ENCODE data around the gene ETV6. TPM values are rescaled to one million over a fixed set of nuclear protein-coding genes. Genes with fewer than 3 reads are reported as not detected.
A peak's percentile ranks its signal among the peaks of the same experiment; 100 is the strongest.

The ETV6 gene
- total and polyA plus RNA-seq, 9 of the 15 experiments (the other 6 are each of a cell fraction or from before 2014, with no cell fraction given): 0.81 to 12.7 (median 4.1) TPM

DNA sequence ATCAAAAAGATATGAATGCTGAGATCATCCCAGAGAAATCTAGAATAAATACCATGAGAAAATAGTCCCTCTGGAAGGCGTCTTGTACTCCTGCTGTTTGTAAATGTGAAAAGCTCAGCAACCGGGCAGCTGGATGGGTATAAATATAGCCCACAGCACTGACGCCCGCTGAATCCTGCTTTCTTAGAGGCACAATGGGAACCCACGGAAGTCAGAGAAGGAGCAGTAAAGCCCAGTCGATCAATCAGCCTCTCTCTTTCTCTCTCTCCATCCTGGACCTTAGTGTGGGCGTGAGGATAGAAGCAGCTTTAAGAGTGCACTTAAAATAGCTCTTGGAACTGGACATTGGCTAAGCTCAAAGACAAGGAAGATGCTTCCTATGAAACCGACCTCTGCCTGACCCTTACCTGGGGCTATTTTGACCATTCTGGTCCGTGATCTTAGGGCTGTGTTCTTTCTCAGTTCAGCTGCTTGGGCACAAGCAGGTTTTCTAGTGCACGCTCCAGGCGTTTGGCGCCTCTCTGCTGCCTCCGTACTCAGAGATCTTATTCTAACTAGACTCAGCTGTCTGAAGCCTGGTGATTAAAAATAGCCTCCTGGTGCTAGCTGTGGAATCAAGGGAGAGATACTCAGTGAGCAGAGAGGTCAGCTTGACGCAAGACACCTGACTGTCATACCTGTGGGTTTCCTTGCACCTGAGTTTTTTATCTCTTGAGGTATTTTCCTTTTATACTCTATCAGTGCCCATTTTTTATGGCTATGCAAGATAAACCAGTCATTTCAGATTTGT lies 144.6 kb downstream of the ETV6 start:
- ChIA-PET CTCF (ENCODE audit: low intra/inter-chr PET ratio) (no interaction called here), POLR2A (interaction anchor here (0.8 kb wide), 1 partner anchor 12 kb away, joined by 4 read pairs; no protein-coding TSS in a partner anchor)
- Histone ChIP-seq H3K9me3 (replicated peaks; ENCODE audit: control insufficient read depth, insufficient read depth, low read depth, low read length) (no peaks in the 10 kb centered on the region), H3K27me3 (ENCODE audit: control insufficient read depth in 2 of 2, insufficient read depth in 2 of 2, low read length in 2 of 2) (no peaks in the 10 kb centered on the region), H3K4me1 (replicated peaks in 1 of 2; ENCODE audit: control insufficient read depth in 2 of 2, insufficient read depth in 2 of 2, low read length in 2 of 2) (peaks cover 6 to 52% of the 10 kb centered on the region in 2 experiments; a peak in 4 of 5 replicates), H3K27ac (ENCODE audit: extremely low read depth, low read depth, low read length) (no peak overlapping the region), H3K4me2 (ENCODE audit: insufficient read depth, low read length) (no peak overlapping the region), H3K36me3 (ENCODE audit: control insufficient read depth, insufficient read depth, low read length) (no peaks in the 10 kb centered on the region), H4K20me1 (replicated peaks; ENCODE audit: control insufficient read depth, insufficient read depth, low read length) (no peaks in the 10 kb centered on the region), H2AFZ (ENCODE audit: low read depth, low read length) (no peak overlapping the region), H3K79me2 (ENCODE audit: control insufficient read depth, insufficient read depth, low read length) (peaks cover 5% of the 10 kb centered on the region; the same call in 1 of the 3 replicates), H3K9me1 (ENCODE audit: control insufficient read depth, insufficient read depth, low read length) (no peaks in the 10 kb centered on the region), H3K4me3 (no peak overlapping the region), H3K9ac (ENCODE audit: insufficient read depth in 1 of 2, low read depth in 2 of 2, low read length in 2 of 2) (no peak overlapping the region)
- no peak for DNase-seq (ENCODE audit: extremely low read depth in 1 of 4, low spot score in 3 of 4)
- TF ChIP-seq POLR3G (IDR thresholded peaks at IDR 0.05; ENCODE audit: extremely low read depth, insufficient read length, insufficient replicate concordance): no peak
- TF ChIP-seq SMAD2 (IDR thresholded peaks at IDR 0.05; ENCODE audit: low read depth, low read length): no peak
- no peak for TF ChIP-seq ZNF354B (CRISPR knock-in tag; IDR thresholded peaks at IDR 0.05)
- TF ChIP-seq, protein P1, sequence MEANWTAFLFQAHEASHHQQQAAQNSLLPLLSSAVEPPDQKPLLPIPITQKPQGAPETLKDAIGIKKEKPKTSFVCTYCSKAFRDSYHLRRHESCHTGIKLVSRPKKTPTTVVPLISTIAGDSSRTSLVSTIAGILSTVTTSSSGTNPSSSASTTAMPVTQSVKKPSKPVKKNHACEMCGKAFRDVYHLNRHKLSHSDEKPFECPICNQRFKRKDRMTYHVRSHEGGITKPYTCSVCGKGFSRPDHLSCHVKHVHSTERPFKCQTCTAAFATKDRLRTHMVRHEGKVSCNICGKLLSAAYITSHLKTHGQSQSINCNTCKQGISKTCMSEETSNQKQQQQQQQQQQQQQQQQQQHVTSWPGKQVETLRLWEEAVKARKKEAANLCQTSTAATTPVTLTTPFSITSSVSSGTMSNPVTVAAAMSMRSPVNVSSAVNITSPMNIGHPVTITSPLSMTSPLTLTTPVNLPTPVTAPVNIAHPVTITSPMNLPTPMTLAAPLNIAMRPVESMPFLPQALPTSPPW (CRISPR knock-in tag; IDR thresholded peaks at IDR 0.05): no peak
- TF ChIP-seq, protein P2, sequence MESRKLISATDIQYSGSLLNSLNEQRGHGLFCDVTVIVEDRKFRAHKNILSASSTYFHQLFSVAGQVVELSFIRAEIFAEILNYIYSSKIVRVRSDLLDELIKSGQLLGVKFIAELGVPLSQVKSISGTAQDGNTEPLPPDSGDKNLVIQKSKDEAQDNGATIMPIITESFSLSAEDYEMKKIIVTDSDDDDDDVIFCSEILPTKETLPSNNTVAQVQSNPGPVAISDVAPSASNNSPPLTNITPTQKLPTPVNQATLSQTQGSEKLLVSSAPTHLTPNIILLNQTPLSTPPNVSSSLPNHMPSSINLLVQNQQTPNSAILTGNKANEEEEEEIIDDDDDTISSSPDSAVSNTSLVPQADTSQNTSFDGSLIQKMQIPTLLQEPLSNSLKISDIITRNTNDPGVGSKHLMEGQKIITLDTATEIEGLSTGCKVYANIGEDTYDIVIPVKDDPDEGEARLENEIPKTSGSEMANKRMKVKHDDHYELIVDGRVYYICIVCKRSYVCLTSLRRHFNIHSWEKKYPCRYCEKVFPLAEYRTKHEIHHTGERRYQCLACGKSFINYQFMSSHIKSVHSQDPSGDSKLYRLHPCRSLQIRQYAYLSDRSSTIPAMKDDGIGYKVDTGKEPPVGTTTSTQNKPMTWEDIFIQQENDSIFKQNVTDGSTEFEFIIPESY (CRISPR knock-in tag; IDR thresholded peaks at IDR 0.05): peak; percentile 47; the same call in 1 of the 2 replicates
- TF ChIP-seq, protein P3, sequence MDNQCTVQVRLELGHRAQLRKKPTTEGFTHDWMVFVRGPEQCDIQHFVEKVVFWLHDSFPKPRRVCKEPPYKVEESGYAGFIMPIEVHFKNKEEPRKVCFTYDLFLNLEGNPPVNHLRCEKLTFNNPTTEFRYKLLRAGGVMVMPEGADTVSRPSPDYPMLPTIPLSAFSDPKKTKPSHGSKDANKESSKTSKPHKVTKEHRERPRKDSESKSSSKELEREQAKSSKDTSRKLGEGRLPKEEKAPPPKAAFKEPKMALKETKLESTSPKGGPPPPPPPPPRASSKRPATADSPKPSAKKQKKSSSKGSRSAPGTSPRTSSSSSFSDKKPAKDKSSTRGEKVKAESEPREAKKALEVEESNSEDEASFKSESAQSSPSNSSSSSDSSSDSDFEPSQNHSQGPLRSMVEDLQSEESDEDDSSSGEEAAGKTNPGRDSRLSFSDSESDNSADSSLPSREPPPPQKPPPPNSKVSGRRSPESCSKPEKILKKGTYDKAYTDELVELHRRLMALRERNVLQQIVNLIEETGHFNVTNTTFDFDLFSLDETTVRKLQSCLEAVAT (IDR thresholded peaks at IDR 0.05): no peak
- intact Hi-C loops (cut with micrococcal nuclease): no loop called here
- BruUV-seq (replicated peaks): no TSS peak
- 69% methylated on average over 13 of the region's 14 CpGs for WGBS (ENCODE audit: insufficient coverage, low coverage, missing lambda C conversion rate)
- in situ Hi-C loops (cut with MboI): no loop called here
- FAIRE-seq: no peak
- no peak for ATAC-seq
